Fibroblast of lung (primary cell): ENCODE data around the gene KLK14.

Experiments used
- CTCF ChIP-seq, 2 donors: IDR thresholded peaks in 1 of 2; conservative IDR thresholded peaks in 1 of 2; 1 replicate in 1 of 2; 2 replicates in 1 of 2; pipeline ENCODE4 v1.5.1; 2011 to 2012; ENCODE audit warnings: low read length in 2 of 2, control low read depth in 1 of 2, inconsistent platforms in 1 of 2, low read depth in 1 of 2, mild to moderate bottlenecking in 1 of 2
- EZH2 ChIP-seq: IDR thresholded peaks from 2 replicates; pipeline ENCODE4 v1.5.1; 2012; ENCODE audit warnings: low read length, control low read depth, mild to moderate bottlenecking; ENCODE audit errors: missing control alignments

- TF ChIP-seq EZH2, result no peak
- no peak for TF ChIP-seq CTCF (conservative IDR thresholded peaks at IDR 0.05 in 1 of 2, IDR thresholded peaks at IDR 0.05 in 1 of 2; ENCODE audit: low read depth in 1 of 2, low read length in 2 of 2)
Measured at GRCh38 chr19:51040151-51040550, 42.5 kb downstream of the KLK14 start.
